Superior temporal gyrus (tissue), 1 donor: ENCODE measurements around the gene OR10AD1.
A peak's percentile ranks its signal among the peaks of the same experiment; 100 is the strongest.
"Not testable (repeated sequence)": the region's sequence is repeated elsewhere in the genome, so short reads cannot be mapped to it uniquely, and the experiment has no call there.

Experiments
- DNase-seq: peaks from one replicate; pipeline ENCODE4 v3.0.0-alpha.2; 2016; ENCODE audit errors: extremely low spot score

The OR10AD1 gene

GRCh38 chr12:48160807-48161206 lies 42.3 kb downstream of the OR10AD1 start:
- no peak for DNase-seq

GRCh38 chr12:48160046-48160445 lies 43.0 kb downstream of the OR10AD1 start:
- no peak for DNase-seq

- no peak for DNase-seq
Measured at GRCh38 chr12:48157889-48158370, 45.2 kb downstream of the OR10AD1 start.

GRCh38 chr12:48157018-48157888 lies 45.8 kb downstream of the OR10AD1 start, which contains the start of gene ASB8:
Gene ASB8, minus strand, starts transcription at chr12:48157515. Its CDS starts 4,019 bp downstream, at chr12:48153496.
- peak; percentile 100 for DNase-seq

GRCh38 chr12:48156652-48157017 lies 46.5 kb downstream of the OR10AD1 start:
- no peak for DNase-seq

- not testable (repeated sequence) for DNase-seq
Measured at GRCh38 chr12:48155786-48156185, 47.3 kb downstream of the OR10AD1 start.
